Skeletal muscle satellite cell (primary cell): ENCODE data around the gene FOXS1.

Experiments used
- H3K27me3 ChIP-seq: 2 replicates; pipeline ENCODE4 v1.7.0; 2013; ENCODE audit warnings: low read length; ENCODE audit not compliant: control insufficient read depth, insufficient read depth
- H3K36me3 ChIP-seq: 2 replicates; pipeline ENCODE4 v1.7.0; 2013; ENCODE audit warnings: mild to moderate bottlenecking, control low read depth, low read length; ENCODE audit not compliant: insufficient read depth
- H3K4me1 ChIP-seq: 2 replicates; pipeline ENCODE4 v1.7.0; 2013; ENCODE audit warnings: low read length; ENCODE audit not compliant: control insufficient read depth, insufficient read depth
- H3K4me2 ChIP-seq: 2 replicates; pipeline ENCODE4 v1.7.0; 2013; ENCODE audit warnings: mild to moderate bottlenecking, low read length
- H3K4me3 ChIP-seq: 2 replicates; pipeline ENCODE4 v1.7.0; 2013; ENCODE audit warnings: low read length
- H3K9ac ChIP-seq: 2 replicates; pipeline ENCODE4 v1.7.0; 2013; ENCODE audit warnings: mild to moderate bottlenecking, low read depth, low read length, moderate library complexity
- H3K9me3 ChIP-seq: replicated peaks from 2 replicates; pipeline ENCODE4 v1.7.0; 2013; ENCODE audit warnings: mild to moderate bottlenecking, control low read depth, low read length

FOXS1 gene

GRCh38 chr20:31859998-31860380 is 14.6 kb upstream of the FOXS1 start:
- H3K27me3 ChIP-seq, result peaks cover 95% of the 10 kb centered on the region
- H3K36me3 ChIP-seq, result no peaks in the 10 kb centered on the region
- no peak overlapping the region for H3K9ac ChIP-seq
- H3K4me3 ChIP-seq, result no peak overlapping the region
- H3K9me3 ChIP-seq, result no peaks in the 10 kb centered on the region
- H3K4me1 ChIP-seq, result peaks cover 5% of the 10 kb centered on the region
- H3K4me2 ChIP-seq, result no peak overlapping the region

GRCh38 chr20:31859266-31859997 is 14.0 kb upstream of the FOXS1 start:
- Histone ChIP-seq H3K4me1 (peaks cover 5% of the 10 kb centered on the region), H3K9me3 (no peaks in the 10 kb centered on the region), H3K36me3 (no peaks in the 10 kb centered on the region), H3K27me3 (peaks cover 95% of the 10 kb centered on the region), H3K4me3 (no peak overlapping the region), H3K9ac (no peak overlapping the region), H3K4me2 (no peak overlapping the region)

GRCh38 chr20:31858760-31859083 is 13.3 kb upstream of the FOXS1 start:
- Histone ChIP-seq H3K4me2 (no peak overlapping the region), H3K36me3 (no peaks in the 10 kb centered on the region), H3K4me3 (no peak overlapping the region), H3K27me3 (peaks cover 95% of the 10 kb centered on the region), H3K9me3 (no peaks in the 10 kb centered on the region), H3K9ac (no peak overlapping the region), H3K4me1 (peaks cover 5% of the 10 kb centered on the region)

GRCh38 chr20:31857861-31858759 is 12.7 kb upstream of the FOXS1 start:
- Histone ChIP-seq H3K27me3 (peaks cover 90% of the 10 kb centered on the region), H3K4me2 (no peak overlapping the region), H3K36me3 (no peaks in the 10 kb centered on the region), H3K9me3 (no peaks in the 10 kb centered on the region), H3K4me3 (no peak overlapping the region), H3K4me1 (peaks cover 5% of the 10 kb centered on the region), H3K9ac (no peak overlapping the region)

GRCh38 chr20:31856516-31856915 is 11.1 kb upstream of the FOXS1 start:
- H3K36me3 ChIP-seq, result no peaks in the 10 kb centered on the region
- no peak overlapping the region for H3K4me2 ChIP-seq
- H3K4me1 ChIP-seq, result peaks cover 5% of the 10 kb centered on the region
- no peaks in the 10 kb centered on the region for H3K9me3 ChIP-seq
- H3K9ac ChIP-seq, result no peak overlapping the region
- H3K27me3 ChIP-seq, result peaks cover 78% of the 10 kb centered on the region
- no peak overlapping the region for H3K4me3 ChIP-seq

- Histone ChIP-seq H3K9me3 (no peaks in the 10 kb centered on the region), H3K9ac (no peak overlapping the region), H3K27me3 (peaks cover 79% of the 10 kb centered on the region)
Measured at GRCh38 chr20:31853481-31853880, 8.1 kb upstream of the FOXS1 start.

GRCh38 chr20:31851240-31851955 is 6.0 kb upstream of the FOXS1 start:
- Histone ChIP-seq H3K9ac (no peak overlapping the region), H3K36me3 (no peaks in the 10 kb centered on the region), H3K9me3 (no peaks in the 10 kb centered on the region), H3K27me3 (peaks cover 71% of the 10 kb centered on the region), H3K4me3 (no peak overlapping the region), H3K4me1 (no peaks in the 10 kb centered on the region), H3K4me2 (no peak overlapping the region)

More at GRCh38 chr20:31853481-31853880, 8.1 kb upstream of the FOXS1 start:
- H3K4me2 ChIP-seq, result no peak overlapping the region
- H3K4me3 ChIP-seq, result no peak overlapping the region
- H3K36me3 ChIP-seq, result no peaks in the 10 kb centered on the region
- H3K4me1 ChIP-seq, result no peaks in the 10 kb centered on the region

- Histone ChIP-seq H3K4me3 (no peak overlapping the region), H3K27me3 (peaks cover 54% of the 10 kb centered on the region), H3K9me3 (no peaks in the 10 kb centered on the region), H3K9ac (no peak overlapping the region), H3K4me1 (peaks cover 10% of the 10 kb centered on the region), H3K4me2 (no peak overlapping the region), H3K36me3 (no peaks in the 10 kb centered on the region)
Measured at GRCh38 chr20:31849306-31849930, 4.0 kb upstream of the FOXS1 start.

GRCh38 chr20:31848088-31848999 is 2.9 kb upstream of the FOXS1 start:
- Histone ChIP-seq H3K4me2 (no peak overlapping the region), H3K36me3 (no peaks in the 10 kb centered on the region), H3K27me3 (peaks cover 46% of the 10 kb centered on the region), H3K4me3 (no peak overlapping the region), H3K9ac (no peak overlapping the region), H3K9me3 (no peaks in the 10 kb centered on the region), H3K4me1 (peaks cover 12% of the 10 kb centered on the region)

GRCh38 chr20:31846793-31847138 is 1.4 kb upstream of the FOXS1 start:
- Histone ChIP-seq H3K9me3 (no peaks in the 10 kb centered on the region), H3K36me3 (no peaks in the 10 kb centered on the region), H3K4me2 (no peak overlapping the region), H3K9ac (no peak overlapping the region), H3K27me3 (peaks cover 45% of the 10 kb centered on the region), H3K4me1 (peaks cover 28% of the 10 kb centered on the region), H3K4me3 (no peak overlapping the region)
